ENCODE data around the gene ALDH3B1. TPM values are rescaled to one million over a fixed set of nuclear protein-coding genes. Genes with fewer than 3 reads are reported as not detected.

Gene ALDH3B1
- total and polyA plus RNA-seq, 2 donors (not counting 3 experiments of a cell fraction or from before 2014, with no cell fraction given), result 0.13 to 1.0 TPM

DNA sequence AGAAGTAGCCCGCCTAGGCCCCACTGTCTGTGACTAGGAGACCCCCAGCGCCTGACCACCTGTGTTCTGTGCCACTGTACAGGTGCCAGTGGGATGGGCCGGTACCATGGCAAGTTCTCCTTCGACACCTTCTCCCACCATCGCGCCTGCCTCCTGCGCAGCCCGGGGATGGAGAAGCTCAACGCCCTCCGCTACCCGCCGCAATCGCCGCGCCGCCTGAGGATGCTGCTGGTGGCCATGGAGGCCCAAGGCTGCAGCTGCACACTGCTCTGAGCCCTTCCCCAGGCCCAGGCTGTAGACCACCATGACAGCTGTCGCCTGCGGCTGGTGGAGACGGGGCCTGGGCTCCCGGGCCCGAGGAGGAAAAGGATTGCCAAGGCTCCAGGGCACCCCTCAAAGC, 17.5 kb downstream of the ALDH3B1 start:
- no peak overlapping the region for H3K4me2 ChIP-seq (ENCODE audit: insufficient read depth, low read length)
- no peak overlapping the region for H3K9ac ChIP-seq (replicated peaks; ENCODE audit: extremely low read depth, insufficient read depth, low read length)
- peaks cover 11% of the 10 kb centered on the region for H3K4me1 ChIP-seq (ENCODE audit: control insufficient read depth, extremely low read depth, insufficient read depth, low read length)
- FAIRE-seq (no peak), DNase-seq (ENCODE audit: low read depth, low spot score) (no peak)
- H3K27me3 ChIP-seq (ENCODE audit: control insufficient read depth in 2 of 2, insufficient read depth in 2 of 2, low read length in 2 of 2), result no peaks in the 10 kb centered on the region
- H3K9me3 ChIP-seq (replicated peaks; ENCODE audit: control insufficient read depth, insufficient read depth, low read length), result no peaks in the 10 kb centered on the region
- no peak overlapping the region for H3K4me3 ChIP-seq (replicated peaks in 1 of 3; ENCODE audit: insufficient read depth in 1 of 3, low read depth in 1 of 3, low read length in 3 of 3)
- H3K27ac ChIP-seq (ENCODE audit: insufficient read depth, low read depth, low read length), result no peak overlapping the region
- peaks cover 0 to under 1% of the 10 kb centered on the region in 2 experiments for H3K36me3 ChIP-seq (ENCODE audit: control insufficient read depth in 2 of 2, extremely low read depth in 1 of 2, insufficient read depth in 2 of 2, low read length in 2 of 2)
- dilution Hi-C loops (cut with MboI; ENCODE audit: extremely low pct_ligation_motif_present, low sequenced_read_pairs), result no loop called here
- peaks cover 18% of the 10 kb centered on the region for H3K79me2 ChIP-seq (ENCODE audit: control insufficient read depth, insufficient read depth, low read length)
- BruUV-seq (replicated peaks), result no TSS peak
- ChIA-PET POLR2A (no interaction called here), CTCF (no interaction called here)
- no peak for TF ChIP-seq JUN (IDR thresholded peaks at IDR 0.05; ENCODE audit: borderline replicate concordance, insufficient read depth, insufficient read length, low read depth)
- no peak for TF ChIP-seq EZH2 (IDR thresholded peaks at IDR 0.05; ENCODE audit: borderline replicate concordance, low read depth, low read length, severe bottlenecking)
- TF ChIP-seq MYC (IDR thresholded peaks at IDR 0.05; ENCODE audit: low read depth, low read length), result no peak
- no peak for TF ChIP-seq POLR2AphosphoS5 (IDR thresholded peaks at IDR 0.05; ENCODE audit: insufficient read depth, low read depth, low read length)
- TF ChIP-seq, protein P1, sequence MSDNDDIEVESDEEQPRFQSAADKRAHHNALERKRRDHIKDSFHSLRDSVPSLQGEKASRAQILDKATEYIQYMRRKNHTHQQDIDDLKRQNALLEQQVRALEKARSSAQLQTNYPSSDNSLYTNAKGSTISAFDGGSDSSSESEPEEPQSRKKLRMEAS (IDR thresholded peaks at IDR 0.05; ENCODE audit: insufficient read depth, insufficient read length), result no peak
- no peak for TF ChIP-seq FOS (IDR thresholded peaks at IDR 0.05; ENCODE audit: borderline replicate concordance, insufficient read depth, low read length)
- no peak for TF ChIP-seq POLR2A (IDR thresholded peaks at IDR 0.05; ENCODE audit: low read depth, low read length)
- TF ChIP-seq GATA2 (IDR thresholded peaks at IDR 0.05; ENCODE audit: insufficient read depth, insufficient read length, low read depth, low read length), result no peak
- TF ChIP-seq, protein P2, sequence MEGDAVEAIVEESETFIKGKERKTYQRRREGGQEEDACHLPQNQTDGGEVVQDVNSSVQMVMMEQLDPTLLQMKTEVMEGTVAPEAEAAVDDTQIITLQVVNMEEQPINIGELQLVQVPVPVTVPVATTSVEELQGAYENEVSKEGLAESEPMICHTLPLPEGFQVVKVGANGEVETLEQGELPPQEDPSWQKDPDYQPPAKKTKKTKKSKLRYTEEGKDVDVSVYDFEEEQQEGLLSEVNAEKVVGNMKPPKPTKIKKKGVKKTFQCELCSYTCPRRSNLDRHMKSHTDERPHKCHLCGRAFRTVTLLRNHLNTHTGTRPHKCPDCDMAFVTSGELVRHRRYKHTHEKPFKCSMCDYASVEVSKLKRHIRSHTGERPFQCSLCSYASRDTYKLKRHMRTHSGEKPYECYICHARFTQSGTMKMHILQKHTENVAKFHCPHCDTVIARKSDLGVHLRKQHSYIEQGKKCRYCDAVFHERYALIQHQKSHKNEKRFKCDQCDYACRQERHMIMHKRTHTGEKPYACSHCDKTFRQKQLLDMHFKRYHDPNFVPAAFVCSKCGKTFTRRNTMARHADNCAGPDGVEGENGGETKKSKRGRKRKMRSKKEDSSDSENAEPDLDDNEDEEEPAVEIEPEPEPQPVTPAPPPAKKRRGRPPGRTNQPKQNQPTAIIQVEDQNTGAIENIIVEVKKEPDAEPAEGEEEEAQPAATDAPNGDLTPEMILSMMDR (IDR thresholded peaks at IDR 0.05; ENCODE audit: extremely low read depth in 1 of 2, insufficient read depth in 1 of 2, low read depth in 1 of 2, low read length in 2 of 2), result no peak
- no peak overlapping the region for H2AFZ ChIP-seq (ENCODE audit: low read depth, low read length)
- intact Hi-C loops (cut with micrococcal nuclease), result no loop called here
- no peaks in the 10 kb centered on the region for H4K20me1 ChIP-seq (replicated peaks; ENCODE audit: control insufficient read depth, extremely low read depth, insufficient read depth, low read length)
- no peaks in the 10 kb centered on the region for H3K9me1 ChIP-seq (replicated peaks; ENCODE audit: control insufficient read depth, extremely low read depth, insufficient read depth, low read length)

Data from endothelial cell of umbilical vein (primary cell).